ENCODE results near the gene LUC7L.
A peak's percentile ranks its signal among the peaks of the same experiment; 100 is the strongest.
"Not testable (repeated sequence)": the region's sequence is repeated elsewhere in the genome, so short reads cannot be mapped to it uniquely, and the experiment has no call there.

LUC7L gene, protein sequence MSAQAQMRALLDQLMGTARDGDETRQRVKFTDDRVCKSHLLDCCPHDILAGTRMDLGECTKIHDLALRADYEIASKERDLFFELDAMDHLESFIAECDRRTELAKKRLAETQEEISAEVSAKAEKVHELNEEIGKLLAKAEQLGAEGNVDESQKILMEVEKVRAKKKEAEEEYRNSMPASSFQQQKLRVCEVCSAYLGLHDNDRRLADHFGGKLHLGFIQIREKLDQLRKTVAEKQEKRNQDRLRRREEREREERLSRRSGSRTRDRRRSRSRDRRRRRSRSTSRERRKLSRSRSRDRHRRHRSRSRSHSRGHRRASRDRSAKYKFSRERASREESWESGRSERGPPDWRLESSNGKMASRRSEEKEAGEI

GRCh38 chr16:228852-229730, at the start of gene LUC7L:
LUC7L (minus strand) TSS chr16:229449; CDS start chr16:229339, 110 bp downstream.
- peak; percentile 75 to 84 for DNase-seq (ENCODE audit: low read depth in 2 of 2)

DNA sequence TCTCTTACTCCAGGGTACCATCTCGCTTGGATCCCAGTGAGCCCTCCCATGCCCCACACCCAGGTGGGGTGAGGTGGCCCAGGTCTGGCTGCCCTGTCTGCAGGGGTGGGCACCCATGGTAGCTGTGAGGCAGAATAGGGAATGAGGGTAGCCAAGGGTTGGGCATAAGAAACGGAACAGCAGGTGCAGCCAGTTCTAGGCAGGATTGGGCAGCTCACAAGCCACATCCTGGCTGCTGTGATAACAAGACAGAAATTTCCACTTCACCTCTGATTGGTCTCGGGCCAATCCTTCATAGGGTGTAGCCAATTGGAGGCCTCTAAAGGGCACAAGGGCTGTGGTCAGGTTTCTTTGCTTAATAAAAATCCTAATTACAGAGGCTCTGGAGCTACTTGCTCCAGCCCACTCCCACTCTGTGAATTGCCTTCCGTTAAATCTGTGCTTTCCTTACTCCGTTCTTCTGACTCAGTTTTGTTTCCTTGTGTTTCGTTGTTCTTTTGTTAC, 49.7 kb upstream of the LUC7L start:
- DNase-seq (ENCODE audit: low read depth in 2 of 2): no peak

GRCh38 chr16:276426-277077, 47.3 kb upstream of the LUC7L start:
- no peak for DNase-seq (ENCODE audit: low read depth in 2 of 2)

GRCh38 chr16:275786-276232, 46.6 kb upstream of the LUC7L start, which contains the start of gene RGS11:
RGS11 (minus strand) TSS chr16:275944; CDS start chr16:275911, 33 bp downstream.
- DNase-seq (ENCODE audit: low read depth in 2 of 2): no peak

- no peak for DNase-seq (ENCODE audit: low read depth in 2 of 2)
Measured at GRCh38 chr16:275041-275641, 45.9 kb upstream of the LUC7L start.

DNA sequence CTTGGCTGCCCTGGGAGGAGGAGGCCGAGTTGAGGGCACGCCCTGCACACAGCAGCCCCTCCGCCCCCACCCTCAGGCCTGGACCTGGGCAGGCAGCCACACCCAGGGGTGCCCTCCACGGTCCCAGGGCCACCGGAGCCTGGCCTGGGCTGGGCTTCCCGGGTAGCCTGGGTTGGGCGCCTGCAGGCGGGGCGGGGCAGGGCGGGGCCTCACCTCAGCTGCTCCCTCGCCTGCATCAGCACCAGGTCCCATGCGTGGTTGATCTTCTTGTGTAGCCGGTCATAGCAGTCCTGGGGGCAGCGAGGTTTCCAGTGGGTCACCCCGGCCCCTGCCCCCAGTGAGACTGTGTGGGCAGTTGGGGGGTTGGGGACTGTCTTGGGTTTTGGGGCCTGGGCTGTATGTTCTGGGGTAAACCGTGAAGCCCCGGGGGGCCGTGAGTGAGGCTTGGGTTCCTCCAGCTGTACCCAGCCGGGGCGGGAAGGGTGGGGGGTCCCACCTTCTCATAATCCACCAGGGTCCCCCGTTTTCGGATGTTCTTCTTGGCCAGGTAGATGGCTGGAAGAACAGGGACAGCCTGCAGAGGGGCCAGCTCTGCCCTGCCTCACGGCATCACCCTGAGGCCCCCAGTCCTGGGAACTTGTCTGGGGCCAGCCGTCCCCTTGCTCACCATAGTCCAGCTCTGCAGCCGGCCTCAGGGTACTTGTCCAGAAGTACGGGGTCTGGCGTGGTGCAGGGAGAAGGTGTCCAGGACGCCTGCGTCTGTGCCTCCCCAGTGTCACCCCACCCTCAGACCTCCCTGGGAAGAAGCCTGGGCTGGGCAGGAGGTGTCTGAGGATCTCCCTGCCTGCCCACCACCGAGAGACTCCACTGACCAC, 44.5 kb upstream of the LUC7L start:
- no peak for DNase-seq (ENCODE audit: low read depth in 2 of 2)

DNA sequence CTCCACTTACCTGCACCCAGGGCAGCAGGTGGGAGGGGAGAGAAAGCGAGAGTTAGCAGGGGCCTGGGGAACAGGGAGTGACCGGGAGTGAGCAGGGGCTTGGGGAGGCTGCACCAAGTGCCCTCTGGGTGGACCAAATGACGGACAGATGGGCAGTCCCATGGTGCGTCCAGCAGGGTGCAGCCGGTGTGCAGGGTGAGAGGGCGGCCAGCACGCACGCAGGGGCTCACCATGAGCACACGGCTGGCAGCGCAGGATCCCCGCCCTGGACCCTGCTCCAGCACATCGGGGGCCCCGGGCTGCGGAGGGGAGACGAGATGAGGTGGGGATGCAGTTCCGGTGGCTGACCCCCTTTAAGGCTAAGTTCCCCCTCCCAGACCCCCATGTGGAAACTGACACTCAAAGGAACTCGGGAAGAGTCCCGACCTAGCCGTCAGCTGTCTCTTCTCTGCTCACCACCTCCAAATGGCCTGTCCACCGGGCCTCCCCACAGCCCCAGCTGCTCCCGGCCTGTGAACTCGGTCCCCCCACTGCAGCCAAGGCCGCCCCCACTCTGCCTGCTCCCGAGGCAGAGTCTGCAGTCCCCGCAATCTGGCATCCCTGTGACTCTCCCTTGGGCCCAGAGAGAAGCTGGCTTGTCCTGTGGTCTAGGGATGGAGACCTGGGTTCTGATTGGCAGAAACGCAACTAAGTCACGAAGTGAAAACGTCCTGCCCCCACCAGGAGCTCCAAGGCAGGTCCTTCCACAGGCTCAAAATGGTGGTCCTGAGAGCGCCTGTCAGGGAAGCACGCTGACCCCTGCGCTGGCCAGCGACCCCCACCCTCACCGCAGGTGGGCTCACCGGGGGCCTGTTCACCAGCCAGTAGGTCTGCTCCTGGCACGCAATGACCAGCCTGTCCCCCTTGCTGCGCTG, 43.6 kb upstream of the LUC7L start:
- no peak for DNase-seq (ENCODE audit: low read depth in 2 of 2)

GRCh38 chr16:270381-271255, 41.4 kb upstream of the LUC7L start:
- DNase-seq (ENCODE audit: low read depth in 2 of 2): no peak

GRCh38 chr16:269061-269796, 40.0 kb upstream of the LUC7L start:
- no peak for DNase-seq (ENCODE audit: low read depth in 2 of 2)

DNA sequence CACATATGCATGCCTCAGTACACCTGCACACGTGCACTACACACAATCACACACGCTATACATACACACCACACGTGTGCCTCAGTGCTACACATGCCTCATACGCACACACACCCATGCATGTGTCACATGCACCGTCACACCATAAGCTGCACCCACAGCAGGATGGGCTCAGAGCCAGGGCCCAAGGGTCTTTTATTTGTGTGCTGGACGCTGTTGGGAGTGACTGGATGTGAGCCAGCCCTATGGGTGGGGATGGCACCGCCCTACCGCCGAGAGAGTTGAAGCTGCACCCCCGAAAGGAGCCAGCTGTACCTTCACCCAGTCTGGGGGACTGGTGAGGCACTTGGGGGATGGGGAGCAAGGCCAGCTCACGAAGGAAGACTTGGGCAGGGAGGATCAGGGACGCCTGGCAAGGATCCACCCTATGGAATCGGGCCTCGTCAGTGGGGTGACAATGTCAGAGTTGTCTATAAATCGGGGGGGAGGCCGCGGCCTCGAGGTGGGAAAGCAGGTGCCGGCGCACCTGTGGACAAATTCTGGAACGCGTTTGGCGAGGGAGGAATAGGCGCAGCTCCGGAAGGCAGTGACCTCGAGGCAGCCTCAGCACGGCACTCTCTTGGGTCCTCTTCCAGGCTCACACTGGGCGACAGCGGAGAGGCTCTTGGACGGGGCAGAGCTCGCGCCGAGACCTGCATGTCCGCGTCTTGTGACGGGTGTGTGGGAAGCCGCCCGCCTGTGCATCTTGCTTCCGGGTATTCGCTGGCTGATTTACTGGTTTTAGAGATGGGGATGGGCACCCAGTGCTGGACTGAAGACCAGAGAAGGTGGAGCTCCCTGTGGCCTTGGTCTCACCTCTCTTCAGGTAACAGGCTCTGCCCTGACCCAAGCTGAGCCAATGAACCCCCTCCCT, 39.1 kb upstream of the LUC7L start:
- no peak for DNase-seq (ENCODE audit: low read depth in 2 of 2)

DNA sequence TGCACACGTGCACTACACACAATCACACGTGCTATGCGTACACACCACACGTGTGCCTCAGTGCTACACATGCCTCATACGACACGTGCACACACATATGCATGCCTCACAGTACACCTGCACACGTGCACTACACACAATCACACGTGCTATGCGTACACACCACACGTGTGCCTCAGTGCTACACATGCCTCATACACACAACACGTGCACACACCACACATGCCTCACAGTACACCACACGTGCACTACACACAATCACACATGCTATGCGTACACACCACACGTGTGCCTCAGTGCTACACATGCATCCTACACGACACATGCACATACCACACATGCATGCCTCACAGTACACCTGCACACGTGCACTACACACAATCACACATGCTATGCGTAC, 38.3 kb upstream of the LUC7L start:
- DNase-seq (ENCODE audit: low read depth in 2 of 2): not testable (repeated sequence)

DNA sequence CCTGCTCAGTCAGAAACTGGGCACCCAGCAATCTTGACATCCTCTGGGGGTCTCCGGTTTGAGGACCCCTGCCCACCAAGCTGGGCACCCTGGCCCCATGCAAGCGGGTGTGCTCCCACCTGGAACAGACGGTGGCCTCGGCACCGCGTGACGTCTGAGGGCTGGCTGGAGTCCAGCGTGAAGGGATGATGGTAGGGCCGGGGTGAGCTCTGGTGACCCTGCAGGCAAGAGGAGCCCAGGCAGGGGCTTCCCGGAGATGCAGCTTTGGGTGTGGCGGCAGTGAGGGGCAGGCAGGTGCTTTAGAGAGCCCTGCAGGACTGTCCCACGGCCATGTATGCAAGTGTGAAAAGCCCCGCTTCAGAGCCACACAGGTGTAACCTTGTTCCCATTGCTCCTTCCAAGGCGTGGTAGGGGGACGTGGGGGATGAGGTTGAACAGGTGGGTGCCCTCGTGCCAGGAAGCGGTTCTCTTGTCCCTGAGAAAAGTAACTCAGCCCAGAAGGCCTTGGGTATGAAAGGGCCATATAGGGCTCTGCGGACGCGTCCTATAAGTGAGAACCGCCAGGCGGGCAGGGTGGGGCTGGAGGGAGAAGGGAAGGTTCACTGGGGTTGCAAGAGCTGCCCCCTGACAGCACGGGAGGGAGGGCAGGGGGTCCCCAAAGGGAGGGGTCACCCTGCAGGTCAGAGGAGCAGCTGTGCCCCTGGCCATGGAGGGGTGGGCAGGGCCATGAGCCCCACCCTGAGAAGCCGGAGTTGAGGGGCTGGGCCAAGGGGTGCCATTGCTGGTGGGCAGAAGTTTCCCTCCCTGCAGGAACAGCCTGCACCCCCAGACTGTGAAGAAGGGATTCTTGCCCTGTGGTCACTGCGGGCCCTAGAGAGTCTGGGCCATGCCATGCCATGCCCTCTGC, 37.3 kb upstream of the LUC7L start:
- no peak for DNase-seq (ENCODE audit: low read depth in 2 of 2)

DNA sequence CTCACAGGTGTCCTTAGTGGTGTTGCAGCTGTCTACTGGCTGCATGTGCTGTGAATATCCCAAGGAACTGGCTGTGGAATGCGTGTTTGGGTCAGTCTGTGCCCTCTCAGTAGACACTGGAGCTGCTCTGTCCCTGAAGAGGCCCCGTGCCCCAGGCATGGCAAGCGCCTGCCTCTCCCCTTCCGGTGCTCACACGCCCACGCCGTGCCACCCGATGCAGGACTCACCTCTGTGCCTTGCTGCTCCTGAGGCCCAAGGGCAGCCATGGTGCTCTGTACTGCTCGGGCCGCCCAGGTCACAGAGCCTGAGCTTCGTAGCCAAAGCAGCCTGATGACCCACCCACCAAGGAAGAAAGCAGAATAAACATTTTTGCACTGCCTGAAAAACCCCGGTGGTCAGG, 36.5 kb upstream of the LUC7L start:
- no peak for DNase-seq (ENCODE audit: low read depth in 2 of 2)

DNA sequence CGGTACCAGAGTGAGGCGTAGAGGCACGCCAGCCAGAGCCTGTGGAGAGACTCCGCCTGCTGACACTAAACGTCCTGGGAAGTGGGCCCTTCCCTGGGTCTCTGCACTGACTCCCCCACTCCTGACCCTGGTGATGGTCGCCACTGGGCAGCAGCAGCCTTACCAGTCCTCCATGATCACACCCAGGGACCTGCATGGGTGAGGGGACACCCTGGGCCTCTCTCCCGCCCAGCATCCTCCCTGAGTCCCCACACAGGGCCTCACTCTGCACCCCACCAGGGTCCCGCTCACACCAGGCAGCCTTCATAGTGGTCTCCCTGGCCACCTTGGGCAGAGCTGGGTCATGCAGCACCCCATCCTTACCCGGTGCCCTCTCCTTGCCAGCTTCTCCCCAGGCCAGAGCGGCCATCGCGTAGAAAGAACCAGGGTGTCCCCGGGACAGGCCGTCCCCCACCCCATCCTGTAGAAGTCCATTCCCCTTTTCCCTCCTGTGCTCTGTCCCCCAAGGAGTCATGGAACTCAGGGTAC, 35.8 kb upstream of the LUC7L start:
- DNase-seq (ENCODE audit: low read depth in 2 of 2): no peak

DNA sequence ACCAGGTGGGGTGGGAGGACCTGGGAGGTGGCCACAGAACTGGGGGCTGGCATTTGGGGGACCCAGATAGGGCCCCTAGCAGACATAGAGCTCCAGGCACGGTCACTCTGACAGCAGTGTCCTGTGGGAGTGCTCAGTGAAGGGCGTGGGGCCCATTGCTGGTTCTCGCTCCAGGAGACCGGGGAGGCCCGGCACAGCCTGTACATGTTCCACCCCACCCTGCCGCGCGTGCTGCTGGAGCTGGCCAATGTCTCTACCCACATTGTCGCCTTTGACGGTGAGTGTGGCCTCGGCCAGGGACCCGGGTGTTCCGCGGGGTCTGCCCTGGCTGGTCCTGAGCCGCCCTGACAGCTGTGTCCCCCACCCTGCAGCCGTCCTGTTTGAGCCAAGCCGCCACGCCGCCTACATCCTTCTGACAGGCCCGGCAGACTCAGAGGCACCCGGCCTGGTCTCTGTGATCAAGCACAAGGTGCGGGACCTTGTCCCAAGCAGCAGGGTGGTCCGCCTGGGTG, 35.2 kb upstream of the LUC7L start:
- no peak for DNase-seq (ENCODE audit: low read depth in 2 of 2)
